Measurements from ENCODE around the gene ZNF469.

Gene ZNF469, protein sequence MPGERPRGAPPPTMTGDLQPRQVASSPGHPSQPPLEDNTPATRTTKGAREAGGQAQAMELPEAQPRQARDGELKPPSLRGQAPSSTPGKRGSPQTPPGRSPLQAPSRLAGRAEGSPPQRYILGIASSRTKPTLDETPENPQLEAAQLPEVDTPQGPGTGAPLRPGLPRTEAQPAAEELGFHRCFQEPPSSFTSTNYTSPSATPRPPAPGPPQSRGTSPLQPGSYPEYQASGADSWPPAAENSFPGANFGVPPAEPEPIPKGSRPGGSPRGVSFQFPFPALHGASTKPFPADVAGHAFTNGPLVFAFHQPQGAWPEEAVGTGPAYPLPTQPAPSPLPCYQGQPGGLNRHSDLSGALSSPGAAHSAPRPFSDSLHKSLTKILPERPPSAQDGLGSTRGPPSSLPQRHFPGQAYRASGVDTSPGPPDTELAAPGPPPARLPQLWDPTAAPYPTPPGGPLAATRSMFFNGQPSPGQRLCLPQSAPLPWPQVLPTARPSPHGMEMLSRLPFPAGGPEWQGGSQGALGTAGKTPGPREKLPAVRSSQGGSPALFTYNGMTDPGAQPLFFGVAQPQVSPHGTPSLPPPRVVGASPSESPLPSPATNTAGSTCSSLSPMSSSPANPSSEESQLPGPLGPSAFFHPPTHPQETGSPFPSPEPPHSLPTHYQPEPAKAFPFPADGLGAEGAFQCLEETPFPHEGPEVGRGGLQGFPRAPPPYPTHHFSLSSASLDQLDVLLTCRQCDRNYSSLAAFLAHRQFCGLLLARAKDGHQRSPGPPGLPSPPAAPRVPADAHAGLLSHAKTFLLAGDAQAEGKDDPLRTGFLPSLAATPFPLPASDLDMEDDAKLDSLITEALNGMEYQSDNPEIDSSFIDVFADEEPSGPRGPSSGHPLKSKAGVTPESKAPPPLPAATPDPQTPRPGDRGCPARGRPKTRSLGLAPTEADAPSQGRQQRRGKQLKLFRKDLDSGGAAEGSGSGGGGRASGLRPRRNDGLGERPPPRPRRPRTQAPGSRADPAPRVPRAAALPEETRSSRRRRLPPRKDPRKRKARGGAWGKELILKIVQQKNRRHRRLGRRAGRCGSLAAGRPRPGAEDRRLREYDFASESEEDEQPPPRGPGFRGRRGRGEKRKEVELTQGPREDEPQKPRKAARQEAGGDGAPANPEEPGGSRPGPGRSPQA (N-terminal part only)

DNA sequence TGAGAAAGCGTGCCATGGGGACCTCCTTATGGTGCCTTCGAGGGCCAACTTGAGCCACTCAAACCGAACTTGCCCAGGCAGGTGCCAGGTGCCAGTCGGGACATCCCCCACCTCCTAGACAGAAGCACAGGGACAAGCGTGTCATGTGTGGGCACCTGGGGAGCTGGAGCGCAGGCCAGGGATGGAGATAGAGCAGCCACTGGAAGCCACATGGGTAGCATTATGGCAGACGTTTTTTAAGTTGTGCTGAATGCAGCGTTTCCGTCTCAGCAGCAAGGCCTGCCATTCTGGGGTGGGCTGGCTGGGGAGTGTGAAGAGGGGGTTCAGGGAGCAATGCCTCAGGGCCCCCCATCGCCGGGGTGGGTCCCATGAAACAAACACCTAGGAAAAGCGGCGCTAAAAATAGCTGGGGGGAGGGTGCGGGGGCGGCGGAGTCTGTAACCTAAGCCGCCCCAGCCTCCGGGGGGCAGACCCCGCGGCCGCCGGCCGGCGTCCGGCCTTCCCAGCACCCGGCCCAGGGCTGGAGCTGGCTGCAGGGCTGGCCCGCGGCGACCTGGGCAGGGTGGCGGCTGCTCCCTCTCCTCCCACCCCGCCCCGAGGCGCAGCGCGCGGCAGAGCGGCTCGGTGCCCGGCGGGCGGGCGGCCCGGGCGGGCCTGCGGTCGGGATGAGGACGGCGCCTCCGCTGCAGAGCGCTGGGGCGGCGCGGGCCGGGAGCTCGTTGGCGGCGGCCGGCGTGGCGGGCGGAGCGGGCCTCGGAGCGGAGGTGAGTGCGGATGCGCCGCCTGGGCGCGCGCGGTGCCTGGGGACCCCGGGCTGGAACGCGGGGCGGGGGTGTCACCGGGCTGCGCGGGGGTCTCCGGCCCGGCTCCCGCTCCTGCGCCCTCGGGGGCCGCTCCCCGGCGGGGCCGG is at the start of gene ZNF469:
ZNF469 (plus strand) TSS at position 469 of the 910 bp plus-strand sequence. CDS start 44,512 bp downstream, outside the sequence.
- DNase-seq, result no peak

DNA sequence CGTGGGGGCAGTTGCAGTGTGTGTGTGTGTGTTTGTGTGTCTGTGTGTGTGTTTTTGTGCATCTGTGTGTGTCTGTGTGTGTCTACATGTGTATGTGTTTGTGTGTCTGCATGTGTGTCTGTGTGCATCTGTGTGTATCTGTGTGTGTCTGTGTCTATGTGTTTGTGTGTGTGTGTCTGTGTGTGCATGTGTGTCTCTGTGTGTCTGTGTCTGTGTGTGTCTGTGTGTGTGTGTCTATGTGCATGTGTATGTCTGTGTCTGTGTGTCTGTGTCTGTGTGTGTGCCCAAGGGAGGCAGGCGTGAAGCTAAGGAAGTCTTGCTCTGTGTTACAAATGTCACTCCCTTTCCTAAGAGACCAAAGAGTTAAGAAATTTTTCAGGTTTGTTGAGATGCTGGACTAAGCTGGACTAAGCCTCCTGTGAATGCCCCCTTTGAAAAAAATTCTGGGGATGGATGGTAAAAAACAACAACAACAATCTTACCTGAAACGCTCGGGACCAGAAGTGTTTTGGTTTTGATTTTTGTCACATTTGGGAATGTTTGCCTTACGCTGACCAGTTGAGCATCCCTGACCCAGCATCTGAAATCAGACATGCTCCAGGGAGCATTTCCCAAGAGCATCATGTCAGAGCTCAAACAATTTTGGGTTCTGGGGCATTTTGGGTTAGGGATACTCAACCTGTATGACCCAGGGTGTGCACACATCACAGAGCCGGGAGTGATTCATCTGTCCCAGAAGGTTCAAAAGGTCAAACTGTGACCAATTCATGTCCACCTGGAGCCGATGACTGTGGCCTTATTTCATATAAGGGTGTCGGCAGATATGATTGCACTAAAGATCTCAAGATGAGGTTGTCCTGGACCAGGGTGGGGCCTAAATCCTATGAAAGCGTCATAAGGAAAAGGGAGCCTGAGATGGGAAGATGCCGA is 48.6 kb upstream of the ZNF469 start:
- DNase-seq, result no peak

DNA sequence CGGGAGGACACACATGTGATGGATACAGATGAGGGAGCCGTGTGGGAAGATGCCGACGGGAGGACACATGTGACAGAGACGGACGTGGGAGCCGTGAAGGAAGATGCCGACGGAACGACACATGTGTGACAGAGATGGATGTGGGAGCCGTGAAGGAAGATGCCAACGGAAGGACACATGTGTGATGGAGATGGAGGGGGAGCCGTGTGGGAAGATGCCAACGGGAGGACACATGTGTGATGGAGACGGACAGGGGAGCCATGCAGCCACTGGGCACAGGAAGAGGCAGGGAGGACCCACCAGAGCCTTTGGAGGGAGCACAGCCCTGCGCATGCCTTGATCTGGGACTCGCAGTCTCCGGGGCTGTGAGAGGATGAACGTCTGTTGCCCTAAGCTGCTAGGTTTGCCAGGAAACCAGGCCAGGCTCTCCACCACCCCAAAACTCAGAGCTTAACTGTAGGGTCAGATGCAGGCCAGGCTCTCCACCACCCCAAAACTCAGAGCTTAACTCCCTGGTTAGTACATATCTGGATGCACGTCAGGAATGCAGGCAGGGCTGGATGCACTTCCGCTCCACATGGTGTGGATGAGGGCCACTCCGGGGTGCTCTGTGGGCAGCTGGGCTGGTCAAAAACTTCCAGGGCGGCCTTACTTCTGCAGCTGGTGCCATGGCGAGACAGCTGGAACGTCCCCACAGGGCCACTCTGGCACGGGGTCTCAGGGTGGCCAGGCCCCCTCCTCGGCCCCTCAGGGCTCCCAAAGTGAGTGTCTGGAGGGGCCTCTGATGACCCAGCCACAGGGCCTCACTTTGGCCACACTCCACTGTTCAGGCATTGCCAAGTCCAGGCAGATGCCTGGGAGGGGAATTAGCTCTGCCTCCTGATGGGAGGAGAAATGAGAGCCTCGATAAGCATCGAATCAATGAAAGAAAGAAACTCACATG is 47.7 kb upstream of the ZNF469 start:
- no peak for DNase-seq

DNA sequence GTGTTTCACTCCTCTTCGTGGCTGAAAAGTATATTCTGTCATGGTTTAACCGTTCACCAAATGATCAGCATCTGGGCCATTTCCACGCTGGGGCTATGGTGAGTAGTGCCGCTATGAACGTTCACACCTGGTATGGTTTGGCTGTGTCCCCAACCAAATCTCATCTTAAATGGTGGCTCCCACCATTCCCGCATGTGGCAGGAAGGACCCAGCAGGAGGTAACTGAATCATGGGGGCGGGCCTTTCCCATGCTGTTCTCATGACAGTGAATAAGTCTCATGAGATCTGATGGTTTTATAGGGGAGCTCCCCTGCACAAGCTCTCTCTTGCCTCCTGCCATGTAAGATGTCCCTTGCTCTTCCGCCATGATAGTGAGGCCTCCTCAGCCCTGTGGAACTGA is 45.7 kb upstream of the ZNF469 start:
- no peak for DNase-seq

DNA sequence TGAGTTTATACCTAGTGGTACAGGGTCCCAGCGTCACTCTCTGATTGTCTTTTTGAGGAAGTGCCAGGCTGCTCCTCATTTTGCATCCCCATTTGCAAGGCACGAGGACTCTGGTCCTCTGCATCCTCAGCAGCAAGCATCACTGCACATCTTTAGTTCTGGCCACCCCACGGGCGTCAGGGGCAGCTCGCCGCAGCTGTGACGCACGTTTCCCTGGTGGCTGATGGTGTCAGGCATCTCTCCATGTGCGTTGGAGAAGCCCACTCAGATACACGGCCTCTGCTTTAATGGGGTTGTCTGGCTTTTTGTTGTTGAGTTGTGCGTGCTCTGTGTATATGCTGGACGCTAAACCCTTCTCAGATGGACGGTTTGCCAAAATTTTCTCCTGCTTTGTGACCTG is 45.2 kb upstream of the ZNF469 start:
- no peak for DNase-seq

DNA sequence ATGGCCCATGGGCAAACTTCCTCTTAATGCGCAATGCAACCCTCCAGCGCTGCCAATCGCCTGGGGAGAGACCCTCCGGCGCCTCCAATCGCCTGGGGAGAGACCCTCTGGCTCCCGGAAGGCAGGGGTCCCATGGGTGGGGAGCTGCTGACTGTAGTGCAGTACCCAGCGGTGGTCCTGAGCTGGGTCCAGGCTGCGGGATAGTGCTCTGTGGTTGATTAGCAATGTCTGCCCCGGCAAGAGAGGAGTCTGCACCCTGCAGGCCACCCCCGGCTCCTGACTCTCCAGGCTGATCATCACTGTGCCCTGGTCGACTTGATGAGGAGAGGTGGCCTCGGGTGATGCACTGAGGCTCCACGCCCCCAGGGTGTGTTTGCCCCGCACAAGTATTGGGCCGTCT is 44.6 kb upstream of the ZNF469 start:
- no peak for DNase-seq

DNA sequence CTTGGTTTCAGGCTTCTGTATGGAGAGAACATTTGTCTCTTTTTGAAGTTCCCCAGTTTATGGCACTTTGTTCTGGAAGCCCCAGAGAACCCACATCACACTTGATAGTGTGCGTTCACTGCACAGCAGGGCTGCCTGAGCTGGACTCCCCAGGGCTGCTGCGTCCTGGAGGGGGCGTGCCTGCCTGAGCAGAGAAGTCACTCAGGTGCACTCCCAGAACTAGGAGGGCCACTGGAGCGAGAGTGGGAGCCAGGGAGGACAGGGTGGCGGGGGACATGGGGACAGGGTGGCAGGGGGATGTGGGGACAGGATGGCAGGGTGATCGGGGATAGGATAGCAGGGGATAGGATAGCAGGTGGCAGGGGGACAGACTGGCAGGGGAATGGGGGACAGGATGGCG is 43.9 kb upstream of the ZNF469 start:
- DNase-seq, result no peak

DNA sequence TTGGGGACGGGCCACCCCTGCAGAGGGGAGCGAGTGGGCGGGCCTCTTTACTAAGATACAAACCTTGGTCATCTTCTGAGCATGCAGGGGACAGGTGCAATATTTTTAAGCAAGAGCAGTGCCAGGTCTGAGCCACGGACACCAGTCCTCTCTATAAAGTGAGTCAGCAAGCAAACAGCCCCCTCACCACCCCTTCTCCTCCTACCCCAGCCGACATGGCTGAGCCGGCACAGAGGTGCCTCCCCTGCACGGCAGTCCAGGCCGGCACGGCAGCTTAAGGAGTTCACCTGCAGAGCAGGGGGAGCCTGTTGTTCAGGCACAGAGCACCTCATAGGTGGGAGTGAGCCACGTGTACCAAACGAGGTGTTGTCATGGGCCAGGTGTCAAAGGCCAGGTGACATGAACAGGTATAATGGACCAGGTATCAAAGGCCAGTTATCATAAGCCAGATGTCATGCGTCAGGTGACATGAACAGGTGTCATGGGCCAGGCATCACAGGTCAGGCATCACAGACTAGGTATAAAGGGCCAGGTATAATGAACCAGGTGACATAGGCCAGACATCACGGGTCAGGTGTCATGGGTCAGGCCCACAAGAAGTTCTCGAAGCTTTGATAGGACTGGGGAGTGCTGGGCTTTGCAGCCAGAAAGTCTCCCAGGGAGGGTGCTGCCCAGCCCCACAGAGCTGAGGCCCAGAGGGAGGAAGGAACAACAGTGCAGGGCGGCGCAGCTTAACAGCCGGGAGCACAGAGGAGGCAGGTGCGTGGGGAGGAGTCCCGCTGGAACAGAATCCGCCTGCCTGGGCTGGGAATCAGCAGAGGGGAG is 42.6 kb upstream of the ZNF469 start:
- no peak for DNase-seq

DNA sequence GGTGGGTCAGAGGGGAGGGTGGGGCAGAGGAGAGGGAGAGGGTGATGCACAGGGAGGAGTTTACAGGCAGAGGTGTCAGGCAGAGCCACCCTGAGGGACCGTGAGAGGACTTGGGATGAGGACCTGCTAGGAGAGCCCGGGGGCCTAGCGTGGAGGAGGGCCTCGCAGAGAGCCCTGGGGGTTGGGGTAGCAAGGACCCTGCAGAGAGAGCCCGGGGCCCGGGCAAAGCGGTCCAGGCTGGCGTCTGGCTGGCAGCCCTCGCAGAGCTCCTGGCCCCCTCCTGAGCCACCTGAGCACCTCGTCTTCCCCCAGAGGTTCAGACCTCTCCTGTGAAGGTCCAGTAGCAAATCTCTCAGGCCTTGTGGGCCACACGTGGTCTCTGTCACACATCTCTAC is 42.0 kb upstream of the ZNF469 start:
- no peak for DNase-seq

DNA sequence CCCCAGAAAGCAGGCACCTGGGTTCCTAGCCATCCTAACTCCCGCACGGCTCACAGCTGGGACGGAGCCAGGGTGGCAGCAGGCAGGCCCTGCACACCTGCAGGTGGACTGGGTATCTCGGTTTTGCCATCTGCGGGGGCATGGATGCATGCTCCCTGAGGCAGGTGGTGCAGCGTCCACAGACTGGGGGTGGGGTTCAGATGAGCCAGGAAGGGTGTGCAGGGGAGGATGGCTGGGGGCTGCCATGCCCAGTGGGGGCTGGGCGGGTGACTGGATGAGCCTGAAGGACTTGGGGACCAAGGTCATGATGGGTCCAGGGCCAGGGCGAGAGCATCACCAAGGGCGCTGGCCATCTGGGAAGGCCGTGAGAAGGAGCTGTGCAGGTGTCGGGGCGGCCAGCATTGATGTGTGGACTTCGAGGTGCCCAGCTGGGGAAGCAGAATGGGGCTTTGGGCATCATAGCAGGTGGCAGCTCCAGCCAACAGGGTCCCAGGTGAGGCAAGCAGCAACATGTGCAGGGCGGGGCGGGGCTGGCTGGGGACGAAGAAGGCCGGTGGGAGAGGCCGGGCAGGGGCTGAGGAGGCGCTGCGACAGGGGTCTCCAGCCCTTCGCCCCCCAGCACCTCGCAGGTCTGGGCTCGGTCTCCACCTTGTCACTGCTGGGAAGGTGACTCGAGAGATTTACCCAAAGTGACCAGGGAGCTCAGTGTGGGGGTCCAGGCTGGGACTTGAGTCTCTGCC is 41.0 kb upstream of the ZNF469 start:
- DNase-seq, result no peak

DNA sequence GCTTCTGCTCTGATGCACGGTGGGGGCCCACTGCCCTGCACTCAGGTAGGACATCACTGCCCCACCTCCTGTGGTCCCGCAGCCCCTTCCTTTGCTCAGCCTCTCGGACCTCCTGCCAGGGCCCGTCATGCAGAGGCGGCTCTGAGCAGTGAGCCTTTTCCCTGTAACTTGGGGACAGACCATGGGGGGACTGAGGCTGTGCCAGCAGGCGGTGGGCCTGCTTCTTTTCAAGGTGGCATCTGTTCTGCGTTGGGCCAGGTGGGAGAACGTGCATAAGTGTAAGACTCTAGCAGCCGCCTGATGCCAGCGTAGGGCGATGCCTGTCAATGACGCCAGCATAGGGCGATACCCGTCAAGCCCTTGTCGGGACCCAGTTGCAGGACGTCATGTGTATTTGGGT is 40.3 kb upstream of the ZNF469 start:
- DNase-seq, result no peak

DNA sequence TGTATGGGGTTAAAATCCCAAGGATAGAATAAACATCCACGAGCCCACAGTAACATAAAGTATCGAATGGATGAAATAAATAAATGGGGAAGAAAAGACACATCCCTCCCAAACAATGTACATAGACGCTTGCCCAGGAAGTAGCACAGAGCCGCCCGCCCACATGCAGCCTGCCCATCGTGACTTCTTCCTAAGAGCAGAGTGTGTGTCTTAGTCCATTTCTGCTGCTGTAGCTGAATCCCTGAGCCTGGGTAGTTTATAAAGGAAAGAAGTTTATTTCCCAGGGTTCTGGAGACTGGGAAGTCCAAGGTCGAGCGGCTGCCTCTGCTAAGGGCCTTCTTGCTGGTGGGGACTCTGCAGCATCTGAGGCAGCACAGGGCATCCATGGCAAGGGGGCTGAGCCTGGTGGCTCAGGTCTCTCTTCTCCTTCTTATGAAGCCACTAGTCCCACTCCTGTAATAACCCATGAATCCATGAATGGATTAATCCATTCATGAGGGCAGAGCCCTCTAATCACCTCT is 39.4 kb upstream of the ZNF469 start:
- DNase-seq, result no peak

DNA sequence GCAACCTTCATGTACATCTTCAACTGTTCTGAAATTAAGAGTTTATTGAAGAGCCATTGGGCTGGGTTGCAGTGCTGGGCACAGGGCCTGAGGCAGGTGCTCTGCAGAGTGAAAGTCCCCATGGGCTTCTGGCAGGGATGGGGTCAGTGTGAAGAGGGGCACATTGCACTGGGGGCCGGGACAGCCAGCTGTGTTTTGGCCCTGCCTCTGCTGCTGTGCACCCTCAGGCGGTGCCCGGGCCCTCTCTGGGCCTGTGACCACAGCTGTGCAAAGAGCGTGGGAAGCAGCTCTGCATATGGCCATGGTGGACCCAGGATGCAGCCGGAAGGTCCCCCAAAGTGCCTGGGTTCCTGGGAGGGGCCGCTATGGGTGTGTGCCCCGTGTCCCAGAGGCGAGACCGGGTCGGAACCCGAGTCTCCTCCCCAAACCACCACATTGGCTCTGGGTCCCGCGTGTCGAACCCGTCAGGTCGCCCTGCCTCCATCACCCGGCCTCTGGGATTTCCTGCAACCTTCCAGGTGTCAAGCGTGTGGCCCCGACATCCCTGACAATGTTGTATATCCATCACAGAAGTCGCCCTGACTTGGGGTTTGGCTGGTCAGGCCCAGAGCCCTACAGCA is 38.2 kb upstream of the ZNF469 start:
- DNase-seq, result no peak

DNA sequence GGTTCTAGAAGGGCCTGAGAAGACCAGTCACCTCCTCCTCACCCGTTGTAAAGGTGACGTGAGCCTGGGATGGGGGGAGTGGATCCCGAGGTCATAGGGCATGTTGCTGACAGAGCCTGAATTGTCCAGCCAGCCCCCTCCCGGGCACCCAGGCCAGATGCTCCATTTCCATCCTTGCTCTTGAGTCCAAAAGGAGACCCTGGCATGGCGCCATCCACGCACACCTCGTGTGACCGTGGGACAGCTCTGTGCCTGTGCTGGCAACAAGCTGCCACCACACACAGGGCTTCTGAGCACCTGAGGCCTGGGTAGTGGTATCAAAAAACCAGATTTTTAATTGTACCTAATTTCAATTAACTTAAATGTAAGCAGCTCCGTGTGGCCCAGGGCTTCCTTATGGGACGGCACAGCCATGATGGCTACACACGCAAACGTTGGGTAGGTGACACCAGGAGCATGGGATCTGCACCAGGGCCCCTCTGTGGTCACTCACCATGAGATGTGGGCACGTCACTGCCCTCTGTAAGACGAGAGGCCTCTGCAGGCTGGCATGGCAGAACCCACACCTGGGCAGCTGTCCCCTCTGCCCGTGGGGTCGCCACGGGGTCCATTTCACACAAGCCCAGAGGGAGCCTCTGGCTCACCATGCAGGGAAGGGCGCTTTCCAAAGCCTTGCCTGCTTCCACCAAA is 37.6 kb upstream of the ZNF469 start:
- no peak for DNase-seq

DNA sequence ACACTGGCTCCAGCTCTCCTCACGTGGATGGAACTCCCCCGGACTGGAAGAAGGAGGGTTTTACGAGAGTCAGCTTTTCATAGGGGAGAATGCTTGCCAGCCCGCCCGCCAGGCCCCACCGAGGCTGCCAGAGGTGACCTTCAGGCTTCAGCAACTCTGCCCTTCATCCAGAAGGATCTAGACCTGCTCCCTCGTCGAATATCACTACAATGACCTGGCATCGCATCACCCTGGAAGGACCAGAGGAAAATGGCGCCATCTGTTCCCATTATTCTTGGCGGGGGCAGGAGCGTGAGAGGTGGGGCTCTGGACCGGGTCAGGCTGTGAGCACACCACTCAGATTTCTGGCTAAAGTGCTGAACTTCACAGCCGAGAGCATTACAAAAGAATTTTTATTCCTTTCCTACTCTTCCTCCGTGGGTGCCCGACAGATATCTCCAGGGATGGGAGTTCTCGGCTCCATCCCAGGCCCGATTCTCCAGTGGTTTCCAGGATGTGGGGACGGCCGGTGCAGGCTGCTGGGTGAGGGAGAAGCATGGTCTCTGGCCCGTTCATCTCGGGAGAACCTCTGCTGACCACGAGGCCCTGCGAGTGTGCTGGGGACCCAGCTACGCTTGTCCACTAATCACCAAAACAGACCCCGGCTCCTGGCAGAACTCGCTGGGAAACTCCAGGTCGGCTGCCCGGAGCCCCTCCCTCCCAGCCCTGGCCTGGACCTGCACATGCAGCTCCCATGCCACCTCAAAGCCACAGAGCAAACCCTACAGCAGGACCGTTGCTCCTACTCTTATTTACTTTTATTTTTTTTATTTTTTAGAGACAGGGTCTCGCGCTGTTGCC is 36.8 kb upstream of the ZNF469 start:
- DNase-seq, result no peak
